ENCODE measurements around the gene PKD1L1.

GRCh38 chr7:47747160-47747559, 201.1 kb downstream of the PKD1L1 start:
- TF ChIP-seq CTCF (IDR thresholded peaks at IDR 0.05): no peak
- no peak for TF ChIP-seq POLR2A (IDR thresholded peaks at IDR 0.05)

Measured in adrenal gland (tissue), 5 donors.